ENCODE data around the gene ZRANB1. TPM values are rescaled to one million over a fixed set of nuclear protein-coding genes. Genes with fewer than 3 reads are reported as not detected.
A peak's percentile ranks its signal among the peaks of the same experiment; 100 is the strongest.

Gene ZRANB1
- total and polyA plus RNA-seq, 8 donors, result 7.0 to 63.7 (median 10.9) TPM

DNA sequence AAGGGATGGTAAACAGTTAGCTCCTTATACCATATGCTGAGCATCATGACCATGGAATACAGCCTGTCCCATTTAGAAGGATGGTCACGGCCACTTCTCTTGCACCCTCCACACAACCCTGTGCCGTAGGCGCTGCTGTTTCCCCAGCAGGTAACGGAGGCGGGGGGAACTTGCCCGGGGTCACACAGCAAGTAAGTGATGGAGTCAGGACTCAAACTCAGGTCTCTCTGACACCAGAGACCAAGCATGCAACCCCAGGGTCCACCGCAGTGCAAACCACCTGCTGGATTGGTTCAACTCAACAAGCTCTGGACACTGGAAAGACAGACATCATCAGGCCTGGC, 71.6 kb downstream of the ZRANB1 start:
- Histone ChIP-seq H3K27me3 (no peaks in the 10 kb centered on the region), H3K4me3 (no peak overlapping the region), H3K4me1 (peaks cover 51 to 91% (median 71%) of the 10 kb centered on the region in 4 donors), H3K36me3 (peaks cover 0 to 23% (median 13%) of the 10 kb centered on the region in 4 donors), H3K9me3 (no peaks in the 10 kb centered on the region), H3K27ac (no peak overlapping the region)
- TF ChIP-seq EP300 (IDR thresholded peaks at IDR 0.05) (no peak), POLR2AphosphoS5 (IDR thresholded peaks at IDR 0.05) (no peak), POLR2A (IDR thresholded peaks at IDR 0.05) (no peak)
- TF ChIP-seq, protein P1, sequence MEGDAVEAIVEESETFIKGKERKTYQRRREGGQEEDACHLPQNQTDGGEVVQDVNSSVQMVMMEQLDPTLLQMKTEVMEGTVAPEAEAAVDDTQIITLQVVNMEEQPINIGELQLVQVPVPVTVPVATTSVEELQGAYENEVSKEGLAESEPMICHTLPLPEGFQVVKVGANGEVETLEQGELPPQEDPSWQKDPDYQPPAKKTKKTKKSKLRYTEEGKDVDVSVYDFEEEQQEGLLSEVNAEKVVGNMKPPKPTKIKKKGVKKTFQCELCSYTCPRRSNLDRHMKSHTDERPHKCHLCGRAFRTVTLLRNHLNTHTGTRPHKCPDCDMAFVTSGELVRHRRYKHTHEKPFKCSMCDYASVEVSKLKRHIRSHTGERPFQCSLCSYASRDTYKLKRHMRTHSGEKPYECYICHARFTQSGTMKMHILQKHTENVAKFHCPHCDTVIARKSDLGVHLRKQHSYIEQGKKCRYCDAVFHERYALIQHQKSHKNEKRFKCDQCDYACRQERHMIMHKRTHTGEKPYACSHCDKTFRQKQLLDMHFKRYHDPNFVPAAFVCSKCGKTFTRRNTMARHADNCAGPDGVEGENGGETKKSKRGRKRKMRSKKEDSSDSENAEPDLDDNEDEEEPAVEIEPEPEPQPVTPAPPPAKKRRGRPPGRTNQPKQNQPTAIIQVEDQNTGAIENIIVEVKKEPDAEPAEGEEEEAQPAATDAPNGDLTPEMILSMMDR (IDR thresholded peaks at IDR 0.05), result no peak
- intact Hi-C loops (cut with DNase I; ENCODE audit: low total_unique reads), result no loop called here
- DNase-seq, result no peak
- WGBS, 5 donors, result 94 to 98% (median 96%) methylated on average over 7 of the region's 7 CpGs

DNA sequence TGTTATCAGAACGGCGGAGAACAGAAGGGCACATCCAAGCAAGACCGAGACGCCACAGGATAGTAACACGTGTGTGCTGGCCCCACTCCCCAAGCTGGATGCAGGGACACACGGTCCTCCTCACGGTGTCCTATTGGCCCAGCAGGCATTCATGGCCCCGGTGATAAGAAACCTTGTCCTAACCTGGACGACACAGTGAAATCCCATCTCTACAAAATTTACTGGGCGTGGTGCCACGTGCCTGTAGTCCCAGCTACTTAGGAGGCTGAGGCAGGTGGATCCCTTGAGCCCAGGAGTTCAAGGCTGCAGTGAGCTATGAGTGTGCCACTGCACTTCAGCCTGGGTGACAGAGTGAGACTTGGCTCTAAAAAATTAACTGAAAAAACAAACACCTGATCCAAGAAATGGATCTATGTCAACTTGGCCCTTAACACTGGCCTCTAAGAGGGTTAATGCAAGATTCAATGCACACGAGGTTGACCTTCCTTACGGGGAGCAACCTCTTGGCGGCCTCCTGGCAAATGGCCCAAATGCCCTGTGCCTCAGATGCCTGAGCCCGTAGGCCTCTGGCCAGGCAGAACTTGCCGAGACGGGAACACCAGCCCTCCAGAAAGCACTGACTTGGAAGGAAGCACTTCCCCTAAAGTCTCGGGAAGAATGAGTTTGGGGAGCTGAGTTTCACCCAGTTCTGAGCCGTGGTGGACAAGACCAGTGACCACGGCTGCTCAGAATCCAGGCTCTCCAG, 72.3 kb downstream of the ZRANB1 start:
- DNase-seq, result peak; percentile 37 to 71
- no peaks in the 10 kb centered on the region for H3K27me3 ChIP-seq
- peaks cover 43 to 91% (median 70%) of the 10 kb centered on the region in 4 donors for H3K4me1 ChIP-seq
- TF ChIP-seq EP300 (IDR thresholded peaks at IDR 0.05) (no peak), POLR2A (IDR thresholded peaks at IDR 0.05) (no peak), POLR2AphosphoS5 (IDR thresholded peaks at IDR 0.05) (no peak)
- TF ChIP-seq, protein P1 (IDR thresholded peaks at IDR 0.05), result no peak
- 48 to 74% (median 65%) methylated on average over 16 to 20 of the region's 20 CpGs for WGBS, 5 donors
- peak overlapping the region in 2 of 5 donors; percentile 61 to 72 for H3K27ac ChIP-seq
- no peak overlapping the region for H3K4me3 ChIP-seq
- intact Hi-C loops (cut with DNase I; ENCODE audit: low total_unique reads), result no loop called here
- H3K9me3 ChIP-seq, result no peaks in the 10 kb centered on the region
- peaks cover 0 to 23% (median 13%) of the 10 kb centered on the region in 4 donors for H3K36me3 ChIP-seq

DNA sequence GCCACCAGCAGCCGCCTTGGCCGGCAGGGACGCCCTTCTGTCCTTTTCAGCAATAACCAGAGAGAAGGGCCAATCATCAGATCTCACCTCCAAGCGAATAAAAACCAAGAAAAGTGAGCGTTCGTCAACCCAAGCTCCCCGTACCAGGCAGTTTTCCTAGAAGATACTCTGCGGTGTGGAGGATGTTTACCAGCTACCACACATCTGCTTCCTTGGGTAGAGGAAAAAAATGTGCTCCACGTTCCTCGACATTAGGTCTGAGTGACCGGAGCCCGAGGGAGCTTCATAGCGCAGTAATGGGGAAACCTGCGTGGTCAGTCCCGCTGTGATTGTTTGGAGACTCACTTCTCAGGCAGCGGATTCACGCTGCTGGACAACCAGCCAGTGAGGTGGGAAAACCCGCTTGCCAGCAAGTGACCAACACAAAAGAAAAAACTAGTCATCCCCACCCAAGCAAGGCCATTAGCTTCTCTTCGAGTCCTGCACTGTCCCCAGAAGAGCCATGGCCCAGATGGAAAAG, 73.0 kb downstream of the ZRANB1 start:
- H3K27me3 ChIP-seq, result no peaks in the 10 kb centered on the region
- no peak for DNase-seq
- WGBS, 5 donors, result 79 to 88% (median 87%) methylated on average over 16 to 19 of the region's 19 CpGs
- H3K4me1 ChIP-seq, result peaks cover 37 to 87% (median 64%) of the 10 kb centered on the region in 4 donors
- no peak overlapping the region for H3K4me3 ChIP-seq
- no peaks in the 10 kb centered on the region for H3K9me3 ChIP-seq
- peaks cover 0 to 23% (median 13%) of the 10 kb centered on the region in 4 donors for H3K36me3 ChIP-seq
- no peak for TF ChIP-seq EP300 (IDR thresholded peaks at IDR 0.05)
- TF ChIP-seq POLR2AphosphoS5 (IDR thresholded peaks at IDR 0.05), result no peak
- TF ChIP-seq, protein P1 (IDR thresholded peaks at IDR 0.05), result no peak
- no peak for TF ChIP-seq POLR2A (IDR thresholded peaks at IDR 0.05)
- peak overlapping the region in 3 of 5 donors; percentile 61 to 72 (median 72) for H3K27ac ChIP-seq
- intact Hi-C loops (cut with DNase I; ENCODE audit: low total_unique reads), result no loop called here

DNA sequence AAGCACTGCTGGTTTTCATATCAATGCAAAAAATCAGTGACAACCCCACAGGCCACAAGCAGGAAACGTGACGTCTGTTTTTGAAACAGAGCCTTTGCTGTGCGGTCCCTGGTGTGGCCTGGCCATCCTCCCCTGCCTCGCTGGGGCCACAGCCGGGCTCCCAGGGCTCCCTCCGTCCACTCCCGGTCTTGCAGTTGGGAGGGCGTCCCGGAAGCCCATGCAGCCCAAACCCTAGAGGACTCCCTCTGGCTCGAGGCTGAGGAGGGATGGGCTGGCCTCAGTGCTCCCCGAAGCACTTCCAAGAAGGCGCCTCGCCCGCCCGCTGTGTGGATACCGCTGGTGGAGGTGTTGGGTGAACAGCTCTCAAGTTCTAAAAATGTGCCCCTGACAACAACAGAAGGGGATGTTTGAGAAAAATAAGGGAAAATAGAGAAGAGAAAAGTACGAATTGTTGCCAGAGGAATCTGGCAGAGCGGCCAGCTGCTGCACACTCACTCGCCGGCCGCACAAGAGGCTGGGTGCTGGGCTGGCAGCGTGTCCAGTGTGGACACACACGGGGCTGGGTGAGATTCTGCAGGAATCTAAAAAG, 73.5 kb downstream of the ZRANB1 start:
- Histone ChIP-seq H3K9me3 (no peaks in the 10 kb centered on the region), H3K4me3 (no peak overlapping the region), H3K36me3 (peaks cover 0 to 27% (median 14%) of the 10 kb centered on the region in 4 donors), H3K27me3 (no peaks in the 10 kb centered on the region), H3K4me1 (peaks cover 37 to 84% (median 66%) of the 10 kb centered on the region in 4 donors), H3K27ac (peak overlapping the region in 4 of 5 donors; percentile 39 to 72 (median 66))
- no peak for TF ChIP-seq POLR2AphosphoS5 (IDR thresholded peaks at IDR 0.05)
- TF ChIP-seq POLR2A (IDR thresholded peaks at IDR 0.05), result no peak
- intact Hi-C loops (cut with DNase I; ENCODE audit: low total_unique reads), result no loop called here
- DNase-seq, result peak in 1 of 2 donors; percentile 47
- 62 to 74% (median 67%) methylated on average over 23 of the region's 23 CpGs for WGBS, 5 donors
